Chondrocyte (in vitro differentiated cells): ENCODE data around the gene IST1. TPM values are rescaled to one million over a fixed set of nuclear protein-coding genes. Genes with fewer than 3 reads are reported as not detected.

ENCODE experiments used
- DNase-seq: peaks from one replicate; pipeline ENCODE4 v3.0.0; 2021; ENCODE audit warnings: mixed read lengths, low spot score
- H3K27ac Mint-ChIP-seq: one replicate; pipeline ENCODE4 v1.8.0; 2021; ENCODE audit warnings: mild to moderate bottlenecking, moderate library complexity, mixed read lengths; ENCODE audit not compliant: unreplicated experiment
- H3K27me3 Mint-ChIP-seq: 2 replicates; pipeline ENCODE4 v1.8.0; 2021; ENCODE audit warnings: low read depth, mixed read lengths
- H3K36me3 Mint-ChIP-seq: 2 replicates; pipeline ENCODE4 v1.8.0; 2021; ENCODE audit warnings: low read depth, mixed read lengths
- H3K4me1 Mint-ChIP-seq: 2 replicates; pipeline ENCODE4 v1.8.0; 2021; ENCODE audit warnings: low read depth, mild to moderate bottlenecking, mixed read lengths
- H3K4me3 Mint-ChIP-seq: one replicate; pipeline ENCODE4 v1.8.0; 2021; ENCODE audit warnings: mild to moderate bottlenecking, moderate library complexity, mixed read lengths; ENCODE audit not compliant: unreplicated experiment
- H3K9me3 Mint-ChIP-seq: 2 replicates; pipeline ENCODE4 v1.8.0; 2021; ENCODE audit warnings: low read depth, mixed read lengths
- CTCF ChIP-seq: fragments of 200-600 bp; sonication (generic); IDR thresholded peaks from 2 replicates; pipeline ENCODE4 v1.5.0; 2021; ENCODE audit warnings: antibody characterized with exemption, mild to moderate bottlenecking, moderate library complexity
- total RNA-seq: library from RNA; stranded (reverse); gene quantifications from 3 replicates; pipeline ENCODE4 v1.2.1, GENCODE V29; 2021

Gene IST1
- total RNA-seq, 1 donor from 2014 or later: 172 TPM

- H3K9me3 Mint-ChIP-seq: no peaks in the 10 kb centered on the region
- H3K4me3 Mint-ChIP-seq: no peak overlapping the region
- no peak for TF ChIP-seq CTCF
- H3K4me1 Mint-ChIP-seq: peaks cover 7% of the 10 kb centered on the region
- H3K36me3 Mint-ChIP-seq: no peaks in the 10 kb centered on the region
- no peak for DNase-seq
- peaks cover 1% of the 10 kb centered on the region for H3K27me3 Mint-ChIP-seq
- H3K27ac Mint-ChIP-seq: no peak overlapping the region
Measured at GRCh38 chr16:71952825-71953224, 57.5 kb downstream of the IST1 start.

- no peak overlapping the region for H3K27ac Mint-ChIP-seq
- H3K4me1 Mint-ChIP-seq: peaks cover 7% of the 10 kb centered on the region
- DNase-seq: no peak
- no peak overlapping the region for H3K4me3 Mint-ChIP-seq
- no peaks in the 10 kb centered on the region for H3K9me3 Mint-ChIP-seq
- H3K36me3 Mint-ChIP-seq: no peaks in the 10 kb centered on the region
- H3K27me3 Mint-ChIP-seq: peaks cover 1% of the 10 kb centered on the region
- TF ChIP-seq CTCF: no peak
Measured at GRCh38 chr16:71954180-71954579, 58.8 kb downstream of the IST1 start.

- H3K4me3 Mint-ChIP-seq: no peak overlapping the region
- peak overlapping the region; percentile 41 for H3K27ac Mint-ChIP-seq
- H3K4me1 Mint-ChIP-seq: peaks cover 7% of the 10 kb centered on the region
- no peak for DNase-seq
- H3K36me3 Mint-ChIP-seq: no peaks in the 10 kb centered on the region
- no peak for TF ChIP-seq CTCF
- H3K9me3 Mint-ChIP-seq: no peaks in the 10 kb centered on the region
- peaks cover 1% of the 10 kb centered on the region for H3K27me3 Mint-ChIP-seq
Measured at GRCh38 chr16:71954699-71955195, 59.4 kb downstream of the IST1 start.

- no peaks in the 10 kb centered on the region for H3K36me3 Mint-ChIP-seq
Measured at GRCh38 chr16:71956486-71956885, 61.2 kb downstream of the IST1 start.

More at GRCh38 chr16:71956486-71956885, 61.2 kb downstream of the IST1 start:
- H3K9me3 Mint-ChIP-seq: no peaks in the 10 kb centered on the region
- H3K27me3 Mint-ChIP-seq: no peaks in the 10 kb centered on the region
- TF ChIP-seq CTCF: no peak
- H3K4me1 Mint-ChIP-seq: peaks cover 10% of the 10 kb centered on the region
- H3K27ac Mint-ChIP-seq: no peak overlapping the region
- no peak for DNase-seq
- no peak overlapping the region for H3K4me3 Mint-ChIP-seq
